Right renal pelvis (tissue), 4 donors: ENCODE measurements around the gene CARD10. TPM values are rescaled to one million over a fixed set of nuclear protein-coding genes. Genes with fewer than 3 reads are reported as not detected.

Experiments
- DNase-seq, 4 donors: peaks; one replicate each; pipeline ENCODE4 v3.0.0-alpha.2; 2013; ENCODE audit warnings: low read depth in 4 of 4, low spot score in 3 of 4, missing footprints in 1 of 4
- polyA plus RNA-seq, 4 donors: library from polyadenylated mRNA; unstranded; fragments of 120-200 nt; gene quantifications; one replicate each; pipeline ENCODE4 v1.2.1, GENCODE V29; 2013; ENCODE audit not compliant: insufficient read length in 4 of 4

CARD10 gene
- 10 to 100 TPM; 21.9 to 25.3 (median 23.3) TPM for polyA plus RNA-seq

- DNase-seq = no peak
Observed at GRCh38 chr22:37519268-37520195, at the start of gene CARD10. TSS of gene CARD10 (minus strand) at chr22:37519415. CDS start at chr22:37519200, 215 bp downstream.

GRCh38 chr22:37568448-37569008 lies 49.3 kb upstream of the CARD10 start:
- DNase-seq = no peak

GRCh38 chr22:37568012-37568411 lies 48.8 kb upstream of the CARD10 start:
- DNase-seq = no peak

- no peak for DNase-seq
Observed at GRCh38 chr22:37566903-37567798, 47.9 kb upstream of the CARD10 start.

- DNase-seq = no peak
Observed at GRCh38 chr22:37566329-37566837, 47.2 kb upstream of the CARD10 start.

GRCh38 chr22:37565830-37566229 lies 46.6 kb upstream of the CARD10 start:
- no peak for DNase-seq

GRCh38 chr22:37564111-37564711 lies 45.0 kb upstream of the CARD10 start:
- DNase-seq = no peak

GRCh38 chr22:37563153-37564081 lies 44.2 kb upstream of the CARD10 start:
- DNase-seq = no peak

GRCh38 chr22:37562049-37562875 lies 43.0 kb upstream of the CARD10 start:
- no peak for DNase-seq

GRCh38 chr22:37561212-37562048 lies 42.2 kb upstream of the CARD10 start:
- DNase-seq = peak; percentile 86 to 88 (median 87)

- DNase-seq = no peak
Observed at GRCh38 chr22:37560608-37561211, 41.5 kb upstream of the CARD10 start.

- no peak for DNase-seq
Observed at GRCh38 chr22:37559901-37560607, 40.8 kb upstream of the CARD10 start, which contains the start of gene CDC42EP1. TSS of gene CDC42EP1 (plus strand) at chr22:37560480. CDS start at chr22:37566350, 5,870 bp downstream.

GRCh38 chr22:37559521-37559900 lies 40.3 kb upstream of the CARD10 start:
- no peak for DNase-seq

GRCh38 chr22:37558815-37559214 lies 39.6 kb upstream of the CARD10 start:
- no peak for DNase-seq

- DNase-seq = no peak
Observed at GRCh38 chr22:37557321-37558001, 38.2 kb upstream of the CARD10 start.

GRCh38 chr22:37556710-37557109 lies 37.5 kb upstream of the CARD10 start:
- DNase-seq = no peak
